ENCODE results near the gene AP3D1.

The AP3D1 gene

GRCh38 chr19:2126879-2127518 lies 24.4 kb downstream of the AP3D1 start:
- no peak for DNase-seq (ENCODE audit: low read depth)

DNA sequence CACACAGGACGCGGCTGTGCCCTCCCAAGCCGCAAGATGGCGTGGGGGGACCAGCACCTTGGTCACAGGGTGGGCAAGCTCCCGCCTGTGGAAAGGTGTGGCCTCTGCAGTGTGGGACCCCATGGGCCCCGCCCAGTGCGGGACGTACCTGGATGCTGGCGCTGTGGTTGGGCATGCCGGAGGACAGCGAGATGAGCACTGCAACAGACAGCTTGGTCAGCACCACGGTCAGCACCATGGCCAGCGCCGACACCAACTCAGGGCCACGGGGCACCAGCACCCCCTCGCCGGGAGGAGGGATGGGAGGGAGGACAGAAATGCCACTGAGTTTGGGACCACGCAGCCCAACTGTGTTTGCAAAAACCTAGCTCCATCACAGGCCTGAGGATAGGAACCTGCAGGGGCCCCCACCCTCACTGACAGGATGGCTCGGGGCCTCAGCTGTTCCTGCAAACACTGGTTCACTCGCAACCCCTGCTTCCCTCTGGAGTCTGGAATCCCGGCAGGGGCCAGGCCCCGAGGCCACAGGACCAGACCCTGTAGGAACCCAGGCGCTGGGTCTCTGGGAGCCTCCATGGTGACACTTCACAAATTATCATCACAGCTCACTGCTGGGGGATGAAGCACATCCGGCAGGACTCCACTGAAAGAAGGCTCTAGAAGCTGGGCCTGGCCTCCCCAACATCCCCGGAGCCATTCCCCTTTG lies 27.5 kb downstream of the AP3D1 start:
- DNase-seq (ENCODE audit: low read depth) = no peak
- TF ChIP-seq, protein P1, sequence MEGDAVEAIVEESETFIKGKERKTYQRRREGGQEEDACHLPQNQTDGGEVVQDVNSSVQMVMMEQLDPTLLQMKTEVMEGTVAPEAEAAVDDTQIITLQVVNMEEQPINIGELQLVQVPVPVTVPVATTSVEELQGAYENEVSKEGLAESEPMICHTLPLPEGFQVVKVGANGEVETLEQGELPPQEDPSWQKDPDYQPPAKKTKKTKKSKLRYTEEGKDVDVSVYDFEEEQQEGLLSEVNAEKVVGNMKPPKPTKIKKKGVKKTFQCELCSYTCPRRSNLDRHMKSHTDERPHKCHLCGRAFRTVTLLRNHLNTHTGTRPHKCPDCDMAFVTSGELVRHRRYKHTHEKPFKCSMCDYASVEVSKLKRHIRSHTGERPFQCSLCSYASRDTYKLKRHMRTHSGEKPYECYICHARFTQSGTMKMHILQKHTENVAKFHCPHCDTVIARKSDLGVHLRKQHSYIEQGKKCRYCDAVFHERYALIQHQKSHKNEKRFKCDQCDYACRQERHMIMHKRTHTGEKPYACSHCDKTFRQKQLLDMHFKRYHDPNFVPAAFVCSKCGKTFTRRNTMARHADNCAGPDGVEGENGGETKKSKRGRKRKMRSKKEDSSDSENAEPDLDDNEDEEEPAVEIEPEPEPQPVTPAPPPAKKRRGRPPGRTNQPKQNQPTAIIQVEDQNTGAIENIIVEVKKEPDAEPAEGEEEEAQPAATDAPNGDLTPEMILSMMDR (IDR thresholded peaks at IDR 0.05; ENCODE audit: low read depth, low read length, missing control alignments) = no peak
- H3K4me3 ChIP-seq (ENCODE audit: low read depth, low read length) = no peak overlapping the region

More at GRCh38 chr19:2126879-2127518, 24.4 kb downstream of the AP3D1 start:
- H3K4me3 ChIP-seq (ENCODE audit: low read depth, low read length) = no peak overlapping the region
- TF ChIP-seq, protein P1 (IDR thresholded peaks at IDR 0.05; ENCODE audit: low read depth, low read length, missing control alignments) = no peak

- TF ChIP-seq, protein P1 (IDR thresholded peaks at IDR 0.05; ENCODE audit: low read depth, low read length, missing control alignments) = no peak
- no peak overlapping the region for H3K4me3 ChIP-seq (ENCODE audit: low read depth, low read length)
- DNase-seq (ENCODE audit: low read depth) = no peak
Observed at GRCh38 chr19:2122982-2123381, 28.4 kb downstream of the AP3D1 start.

DNA sequence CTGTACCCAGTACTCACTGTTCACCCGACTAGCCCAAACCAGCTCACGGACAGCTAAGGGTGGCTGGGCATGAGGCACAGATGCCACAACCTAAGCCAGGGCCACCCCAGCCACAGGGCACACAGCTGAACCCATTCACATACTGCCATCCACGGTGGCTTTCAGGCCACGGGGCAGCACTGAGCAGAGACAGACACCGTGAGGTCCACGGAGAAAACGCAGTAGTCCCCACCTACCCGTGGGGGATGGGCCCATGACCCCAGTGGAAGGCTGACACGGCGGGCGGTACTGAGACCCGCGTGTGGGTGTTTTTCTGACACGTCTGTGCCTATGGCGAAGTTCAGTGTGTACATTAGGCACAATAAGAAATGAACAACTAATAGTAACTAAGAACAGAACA lies 29.1 kb downstream of the AP3D1 start:
- DNase-seq (ENCODE audit: low read depth) = no peak
- TF ChIP-seq, protein P1 (IDR thresholded peaks at IDR 0.05; ENCODE audit: low read depth, low read length, missing control alignments) = no peak
- H3K4me3 ChIP-seq (ENCODE audit: low read depth, low read length) = no peak overlapping the region

DNA sequence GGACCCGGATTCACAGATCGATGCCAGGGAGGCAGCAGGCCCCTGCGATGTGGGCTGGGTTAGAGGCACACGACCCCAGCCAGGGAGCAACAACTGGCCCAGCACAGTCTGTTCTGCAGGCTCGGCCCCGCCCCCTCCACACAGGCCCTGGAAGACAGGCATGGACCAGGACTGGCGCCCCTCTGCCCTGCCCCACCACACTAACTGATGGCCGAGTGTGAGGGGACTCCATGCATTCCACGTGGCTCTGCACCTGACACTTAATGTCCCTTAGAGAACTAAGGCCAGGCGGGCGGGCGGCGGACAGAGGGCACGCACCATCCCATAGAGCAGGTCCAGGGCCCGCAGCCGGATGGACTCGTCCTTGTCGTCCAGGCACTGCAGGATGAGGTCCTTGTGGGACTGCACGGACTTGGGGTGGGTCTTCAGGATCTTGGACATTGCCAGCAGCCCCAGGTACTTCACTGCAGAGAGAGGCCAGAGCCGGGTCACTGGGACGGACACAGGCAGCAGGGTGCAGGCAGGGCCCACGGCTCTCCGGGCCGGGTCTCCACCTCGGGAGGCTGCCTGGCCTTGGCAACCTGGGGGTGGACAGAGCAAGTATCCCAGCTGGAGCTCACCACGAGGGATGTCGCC lies 29.8 kb downstream of the AP3D1 start:
- H3K4me3 ChIP-seq (ENCODE audit: low read depth, low read length) = no peak overlapping the region
- no peak for DNase-seq (ENCODE audit: low read depth)
- TF ChIP-seq, protein P1 (IDR thresholded peaks at IDR 0.05; ENCODE audit: low read depth, low read length, missing control alignments) = no peak

DNA sequence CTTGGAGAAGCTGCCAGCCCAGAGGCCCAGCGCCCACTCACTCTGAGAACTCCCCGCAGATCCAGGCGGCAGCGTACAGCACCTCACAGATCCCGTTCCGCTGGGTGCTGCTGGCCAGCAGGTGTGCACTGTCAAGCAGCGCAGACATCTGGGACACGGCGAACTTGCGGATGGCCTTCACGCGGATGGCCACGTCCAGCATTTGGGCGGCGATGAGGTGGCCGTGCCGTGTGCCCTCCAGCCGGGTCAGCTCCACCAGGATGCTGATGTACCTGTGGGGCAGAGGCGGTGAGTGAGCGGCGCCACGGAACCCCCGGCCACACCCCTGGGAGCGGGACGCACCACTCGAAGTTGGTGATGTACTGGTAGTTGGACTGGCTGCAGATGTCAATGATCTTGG lies 30.5 kb downstream of the AP3D1 start:
- H3K4me3 ChIP-seq (ENCODE audit: low read depth, low read length) = no peak overlapping the region
- DNase-seq (ENCODE audit: low read depth) = no peak
- TF ChIP-seq, protein P1 (IDR thresholded peaks at IDR 0.05; ENCODE audit: low read depth, low read length, missing control alignments) = no peak

Data from GM12864 (cell line).